GM18868 (cell line): ENCODE results near the gene PRDM15.
A peak's percentile ranks its signal among the peaks of the same experiment; 100 is the strongest.

Experiments
- ATAC-seq: cut with Tn5 transposase; IDR thresholded peaks from one replicate; pipeline ENCODE4 v1.9.1; 2021; ENCODE audit warnings: mild to moderate bottlenecking, moderate library complexity; ENCODE audit not compliant: unreplicated experiment

Gene PRDM15

GRCh38 chr21:41913230-41913629 lies 34.1 kb upstream of the PRDM15 start:
- ATAC-seq = no peak

- no peak for ATAC-seq
Measured at GRCh38 chr21:41908829-41909228, 29.7 kb upstream of the PRDM15 start.

- ATAC-seq = no peak
Measured at GRCh38 chr21:41907496-41908258, 28.5 kb upstream of the PRDM15 start.

GRCh38 chr21:41906770-41907169 lies 27.6 kb upstream of the PRDM15 start:
- no peak for ATAC-seq

GRCh38 chr21:41903559-41904351 lies 24.6 kb upstream of the PRDM15 start:
- no peak for ATAC-seq

- ATAC-seq = no peak
Measured at GRCh38 chr21:41902946-41903345, 23.8 kb upstream of the PRDM15 start.

GRCh38 chr21:41901782-41902181 lies 22.6 kb upstream of the PRDM15 start:
- ATAC-seq = no peak

GRCh38 chr21:41901099-41901498 lies 22.0 kb upstream of the PRDM15 start:
- no peak for ATAC-seq

GRCh38 chr21:41900401-41900800 lies 21.3 kb upstream of the PRDM15 start:
- no peak for ATAC-seq

GRCh38 chr21:41899426-41900202 lies 20.5 kb upstream of the PRDM15 start:
- no peak for ATAC-seq

GRCh38 chr21:41898998-41899397 lies 19.9 kb upstream of the PRDM15 start:
- ATAC-seq = no peak

GRCh38 chr21:41897700-41898099 lies 18.6 kb upstream of the PRDM15 start:
- no peak for ATAC-seq

GRCh38 chr21:41897047-41897669 lies 18.0 kb upstream of the PRDM15 start:
- no peak for ATAC-seq

- peak; percentile 67 for ATAC-seq
Measured at GRCh38 chr21:41895643-41896493, 16.7 kb upstream of the PRDM15 start.

GRCh38 chr21:41894922-41895557 lies 15.9 kb upstream of the PRDM15 start:
- no peak for ATAC-seq

GRCh38 chr21:41894511-41894910 lies 15.4 kb upstream of the PRDM15 start:
- ATAC-seq = no peak

GRCh38 chr21:41892726-41893125 lies 13.6 kb upstream of the PRDM15 start:
- ATAC-seq = no peak

GRCh38 chr21:41891132-41891531 lies 12.0 kb upstream of the PRDM15 start:
- no peak for ATAC-seq

GRCh38 chr21:41890355-41890754 lies 11.2 kb upstream of the PRDM15 start:
- ATAC-seq = no peak
